IPS-20b (cell line): ENCODE data around the gene SLC22A1.

Source experiments
- H3K27ac ChIP-seq: one replicate; pipeline ENCODE4 v1.5.1; 2013; ENCODE audit warnings: low read length
- H3K27me3 ChIP-seq: 2 replicates; pipeline ENCODE4 v1.6.1; 2013; ENCODE audit warnings: mild to moderate bottlenecking, low read length, inconsistent platforms; ENCODE audit not compliant: insufficient read depth
- H3K36me3 ChIP-seq: 2 replicates; pipeline ENCODE4 v1.6.1; 2013; ENCODE audit warnings: low read depth, mild to moderate bottlenecking, inconsistent platforms, low read length, moderate library complexity; ENCODE audit not compliant: insufficient read depth
- H3K4me1 ChIP-seq: 2 replicates; pipeline ENCODE4 v1.6.1; 2013; ENCODE audit warnings: mild to moderate bottlenecking, control low read depth, inconsistent platforms, low read length, moderate library complexity; ENCODE audit not compliant: insufficient read depth
- H3K4me3 ChIP-seq: 2 replicates; pipeline ENCODE4 v1.5.1; 2013; ENCODE audit warnings: mild to moderate bottlenecking, low read length, inconsistent platforms
- H3K9ac ChIP-seq: 2 replicates; pipeline ENCODE4 v1.6.1; 2013; ENCODE audit warnings: low read depth, mild to moderate bottlenecking, inconsistent platforms, low read length, moderate library complexity
- H3K9me3 ChIP-seq: 2 replicates; pipeline ENCODE4 v1.6.1; 2013; ENCODE audit warnings: mild to moderate bottlenecking, low read depth, low read length, inconsistent platforms; ENCODE audit not compliant: insufficient read depth

Gene SLC22A1

GRCh38 chr6:160121558-160121957 is at the start of gene SLC22A1:
SLC22A1 (plus strand) TSS chr6:160121815; CDS start chr6:160121936, 121 bp downstream.
- Histone ChIP-seq H3K4me3 (no peak within 1 kb of the TSS), H3K27ac (no peak within 1 kb of the TSS), H3K27me3 (no peaks in the 10 kb centered on the region), H3K9ac (no peak within 1 kb of the TSS), H3K36me3 (no peaks in the 10 kb centered on the region), H3K9me3 (peaks cover 10% of the 10 kb centered on the region), H3K4me1 (no peaks in the 10 kb centered on the region)

GRCh38 chr6:160073272-160073671 is 48.3 kb upstream of the SLC22A1 start:
- H3K9me3 ChIP-seq: no peaks in the 10 kb centered on the region
- H3K4me3 ChIP-seq: no peak overlapping the region
- H3K36me3 ChIP-seq: peaks cover 98% of the 10 kb centered on the region
- H3K27ac ChIP-seq: no peak overlapping the region
- H3K9ac ChIP-seq: no peak overlapping the region
- no peaks in the 10 kb centered on the region for H3K27me3 ChIP-seq
- no peaks in the 10 kb centered on the region for H3K4me1 ChIP-seq

- Histone ChIP-seq H3K9ac (no peak overlapping the region), H3K27ac (no peak overlapping the region), H3K36me3 (peaks cover 97% of the 10 kb centered on the region)
Measured at GRCh38 chr6:160076009-160076408, 45.6 kb upstream of the SLC22A1 start.

GRCh38 chr6:160077024-160077423 is 44.6 kb upstream of the SLC22A1 start:
- Histone ChIP-seq H3K27me3 (no peaks in the 10 kb centered on the region), H3K9ac (no peak overlapping the region), H3K4me1 (no peaks in the 10 kb centered on the region), H3K36me3 (peaks cover 99% of the 10 kb centered on the region), H3K4me3 (no peak overlapping the region), H3K27ac (no peak overlapping the region), H3K9me3 (peaks cover 5% of the 10 kb centered on the region; the same call in 1 of the 2 replicates)

More at GRCh38 chr6:160076009-160076408, 45.6 kb upstream of the SLC22A1 start:
- Histone ChIP-seq H3K9me3 (peaks cover 5% of the 10 kb centered on the region; the same call in 1 of the 2 replicates), H3K4me3 (no peak overlapping the region), H3K4me1 (no peaks in the 10 kb centered on the region), H3K27me3 (no peaks in the 10 kb centered on the region)

- H3K27ac ChIP-seq: no peak overlapping the region
- H3K9me3 ChIP-seq: peaks cover 5% of the 10 kb centered on the region; the same call in 1 of the 2 replicates
- peaks cover 97% of the 10 kb centered on the region for H3K36me3 ChIP-seq
- H3K4me3 ChIP-seq: no peak overlapping the region
- no peak overlapping the region for H3K9ac ChIP-seq
- no peaks in the 10 kb centered on the region for H3K4me1 ChIP-seq
- H3K27me3 ChIP-seq: no peaks in the 10 kb centered on the region
Measured at GRCh38 chr6:160077526-160077925, 44.1 kb upstream of the SLC22A1 start.

- no peak overlapping the region for H3K4me3 ChIP-seq
- H3K27ac ChIP-seq: no peak overlapping the region
- H3K36me3 ChIP-seq: peaks cover 90% of the 10 kb centered on the region
- no peaks in the 10 kb centered on the region for H3K4me1 ChIP-seq
- H3K9me3 ChIP-seq: peaks cover 5% of the 10 kb centered on the region; the same call in 1 of the 2 replicates
- no peak overlapping the region for H3K9ac ChIP-seq
- H3K27me3 ChIP-seq: no peaks in the 10 kb centered on the region
Measured at GRCh38 chr6:160078883-160079685, 42.5 kb upstream of the SLC22A1 start.

GRCh38 chr6:160079686-160080043 is 42.0 kb upstream of the SLC22A1 start:
- no peak overlapping the region for H3K9ac ChIP-seq
- H3K27ac ChIP-seq: no peak overlapping the region
- no peaks in the 10 kb centered on the region for H3K4me1 ChIP-seq
- peaks cover 90% of the 10 kb centered on the region for H3K36me3 ChIP-seq
- H3K4me3 ChIP-seq: no peak overlapping the region
- H3K27me3 ChIP-seq: no peaks in the 10 kb centered on the region
- H3K9me3 ChIP-seq: peaks cover 5% of the 10 kb centered on the region; the same call in 1 of the 2 replicates

- Histone ChIP-seq H3K27ac (no peak overlapping the region), H3K4me3 (no peak overlapping the region), H3K9me3 (peaks cover 5% of the 10 kb centered on the region; the same call in 1 of the 2 replicates), H3K36me3 (peaks cover 90% of the 10 kb centered on the region), H3K4me1 (no peaks in the 10 kb centered on the region), H3K27me3 (no peaks in the 10 kb centered on the region), H3K9ac (no peak overlapping the region)
Measured at GRCh38 chr6:160080097-160080496, 41.5 kb upstream of the SLC22A1 start.

GRCh38 chr6:160081398-160081797 is 40.2 kb upstream of the SLC22A1 start:
- Histone ChIP-seq H3K9me3 (peaks cover 5% of the 10 kb centered on the region; the same call in 1 of the 2 replicates), H3K27ac (no peak overlapping the region), H3K4me3 (no peak overlapping the region), H3K27me3 (no peaks in the 10 kb centered on the region), H3K9ac (no peak overlapping the region), H3K36me3 (peaks cover 90% of the 10 kb centered on the region), H3K4me1 (no peaks in the 10 kb centered on the region)

GRCh38 chr6:160082627-160083026 is 39.0 kb upstream of the SLC22A1 start:
- Histone ChIP-seq H3K27ac (no peak overlapping the region), H3K4me3 (no peak overlapping the region), H3K36me3 (peaks cover 88% of the 10 kb centered on the region)

GRCh38 chr6:160084198-160084776 is 37.3 kb upstream of the SLC22A1 start:
- Histone ChIP-seq H3K27me3 (no peaks in the 10 kb centered on the region), H3K36me3 (peaks cover 87% of the 10 kb centered on the region), H3K27ac (no peak overlapping the region)

More at GRCh38 chr6:160082627-160083026, 39.0 kb upstream of the SLC22A1 start:
- Histone ChIP-seq H3K9ac (no peak overlapping the region), H3K9me3 (peaks cover 5% of the 10 kb centered on the region; the same call in 1 of the 2 replicates), H3K27me3 (no peaks in the 10 kb centered on the region), H3K4me1 (no peaks in the 10 kb centered on the region)

GRCh38 chr6:160085226-160085625 is 36.4 kb upstream of the SLC22A1 start:
- Histone ChIP-seq H3K4me1 (no peaks in the 10 kb centered on the region), H3K27ac (no peak overlapping the region), H3K4me3 (no peak overlapping the region), H3K9ac (no peak overlapping the region), H3K27me3 (no peaks in the 10 kb centered on the region), H3K9me3 (no peaks in the 10 kb centered on the region; the same call in 1 of the 2 replicates), H3K36me3 (peaks cover 87% of the 10 kb centered on the region)

More at GRCh38 chr6:160084198-160084776, 37.3 kb upstream of the SLC22A1 start:
- H3K4me1 ChIP-seq: no peaks in the 10 kb centered on the region
- H3K4me3 ChIP-seq: no peak overlapping the region
- H3K9me3 ChIP-seq: peaks cover 5% of the 10 kb centered on the region; the same call in 1 of the 2 replicates
- H3K9ac ChIP-seq: no peak overlapping the region
